GM12878 (cell line): ENCODE results near the gene HCN1.
A peak's percentile ranks its signal among the peaks of the same experiment; 100 is the strongest.

ENCODE experiments used
- BACH1 ChIP-seq: fragments of 450-650 bp; IDR thresholded peaks from 2 replicates; pipeline ENCODE4 v1.6.1; 2017; ENCODE audit warnings: mild to moderate bottlenecking, borderline replicate concordance
- EZH2 ChIP-seq: IDR thresholded peaks from 2 replicates; pipeline ENCODE4 v1.6.1; 2012; ENCODE audit warnings: low read depth, mild to moderate bottlenecking, control low read depth, inconsistent platforms, low read length, borderline replicate concordance; ENCODE audit not compliant: control insufficient read depth
- NRF1 ChIP-seq: conservative IDR thresholded peaks from 2 replicates; pipeline ENCODE4 v1.6.1; 2011; ENCODE audit warnings: mild to moderate bottlenecking, low read depth, low read length, improper control_type of control experiment
- RFX5 ChIP-seq: IDR thresholded peaks from 2 replicates; pipeline ENCODE4 v1.6.1; 2011; ENCODE audit warnings: low read depth, low read length, improper control_type of control experiment
- SMAD1 ChIP-seq: fragments of 450-650 bp; IDR thresholded peaks from 2 replicates; pipeline ENCODE4 v1.6.1; 2018; ENCODE audit warnings: mild to moderate bottlenecking, low read depth; ENCODE audit not compliant: partially characterized antibody
- TF ChIP-seq, protein P1 (sequence below), 3 experiments: IDR thresholded peaks in 2 of 3; conservative IDR thresholded peaks in 1 of 3; 2 replicates each; pipeline ENCODE4 v1.5.1; 2011; ENCODE audit warnings: low read depth in 3 of 3, low read length in 3 of 3, mild to moderate bottlenecking in 3 of 3, control low read depth in 2 of 3, moderate library complexity in 2 of 3, inconsistent platforms in 1 of 3, mixed read lengths in 1 of 3; ENCODE audit not compliant: control insufficient read depth in 2 of 3, insufficient read depth in 1 of 3; ENCODE audit errors: extremely low read depth in 1 of 3
- TF ChIP-seq, protein P2 (sequence below): fragments of 450-650 bp; IDR thresholded peaks from 2 replicates; pipeline ENCODE4 v1.6.1; 2017; ENCODE audit warnings: mild to moderate bottlenecking, moderate library complexity

GRCh38 chr5:45696206-45696836 is at the start of gene HCN1:
- TF ChIP-seq, protein P1, sequence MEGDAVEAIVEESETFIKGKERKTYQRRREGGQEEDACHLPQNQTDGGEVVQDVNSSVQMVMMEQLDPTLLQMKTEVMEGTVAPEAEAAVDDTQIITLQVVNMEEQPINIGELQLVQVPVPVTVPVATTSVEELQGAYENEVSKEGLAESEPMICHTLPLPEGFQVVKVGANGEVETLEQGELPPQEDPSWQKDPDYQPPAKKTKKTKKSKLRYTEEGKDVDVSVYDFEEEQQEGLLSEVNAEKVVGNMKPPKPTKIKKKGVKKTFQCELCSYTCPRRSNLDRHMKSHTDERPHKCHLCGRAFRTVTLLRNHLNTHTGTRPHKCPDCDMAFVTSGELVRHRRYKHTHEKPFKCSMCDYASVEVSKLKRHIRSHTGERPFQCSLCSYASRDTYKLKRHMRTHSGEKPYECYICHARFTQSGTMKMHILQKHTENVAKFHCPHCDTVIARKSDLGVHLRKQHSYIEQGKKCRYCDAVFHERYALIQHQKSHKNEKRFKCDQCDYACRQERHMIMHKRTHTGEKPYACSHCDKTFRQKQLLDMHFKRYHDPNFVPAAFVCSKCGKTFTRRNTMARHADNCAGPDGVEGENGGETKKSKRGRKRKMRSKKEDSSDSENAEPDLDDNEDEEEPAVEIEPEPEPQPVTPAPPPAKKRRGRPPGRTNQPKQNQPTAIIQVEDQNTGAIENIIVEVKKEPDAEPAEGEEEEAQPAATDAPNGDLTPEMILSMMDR (IDR thresholded peaks at IDR 0.05 in 2 of 3, conservative IDR thresholded peaks at IDR 0.05 in 1 of 3; ENCODE audit: control insufficient read depth in 2 of 3, extremely low read depth in 1 of 3, insufficient read depth in 1 of 3, low read depth in 3 of 3, low read length in 3 of 3): peak; percentile 16 to 45 (median 27); a peak in 2 of 6 replicates
- TF ChIP-seq SMAD1: no peak
- TF ChIP-seq NRF1: no peak
- TF ChIP-seq EZH2: no peak
- TF ChIP-seq, protein P2, sequence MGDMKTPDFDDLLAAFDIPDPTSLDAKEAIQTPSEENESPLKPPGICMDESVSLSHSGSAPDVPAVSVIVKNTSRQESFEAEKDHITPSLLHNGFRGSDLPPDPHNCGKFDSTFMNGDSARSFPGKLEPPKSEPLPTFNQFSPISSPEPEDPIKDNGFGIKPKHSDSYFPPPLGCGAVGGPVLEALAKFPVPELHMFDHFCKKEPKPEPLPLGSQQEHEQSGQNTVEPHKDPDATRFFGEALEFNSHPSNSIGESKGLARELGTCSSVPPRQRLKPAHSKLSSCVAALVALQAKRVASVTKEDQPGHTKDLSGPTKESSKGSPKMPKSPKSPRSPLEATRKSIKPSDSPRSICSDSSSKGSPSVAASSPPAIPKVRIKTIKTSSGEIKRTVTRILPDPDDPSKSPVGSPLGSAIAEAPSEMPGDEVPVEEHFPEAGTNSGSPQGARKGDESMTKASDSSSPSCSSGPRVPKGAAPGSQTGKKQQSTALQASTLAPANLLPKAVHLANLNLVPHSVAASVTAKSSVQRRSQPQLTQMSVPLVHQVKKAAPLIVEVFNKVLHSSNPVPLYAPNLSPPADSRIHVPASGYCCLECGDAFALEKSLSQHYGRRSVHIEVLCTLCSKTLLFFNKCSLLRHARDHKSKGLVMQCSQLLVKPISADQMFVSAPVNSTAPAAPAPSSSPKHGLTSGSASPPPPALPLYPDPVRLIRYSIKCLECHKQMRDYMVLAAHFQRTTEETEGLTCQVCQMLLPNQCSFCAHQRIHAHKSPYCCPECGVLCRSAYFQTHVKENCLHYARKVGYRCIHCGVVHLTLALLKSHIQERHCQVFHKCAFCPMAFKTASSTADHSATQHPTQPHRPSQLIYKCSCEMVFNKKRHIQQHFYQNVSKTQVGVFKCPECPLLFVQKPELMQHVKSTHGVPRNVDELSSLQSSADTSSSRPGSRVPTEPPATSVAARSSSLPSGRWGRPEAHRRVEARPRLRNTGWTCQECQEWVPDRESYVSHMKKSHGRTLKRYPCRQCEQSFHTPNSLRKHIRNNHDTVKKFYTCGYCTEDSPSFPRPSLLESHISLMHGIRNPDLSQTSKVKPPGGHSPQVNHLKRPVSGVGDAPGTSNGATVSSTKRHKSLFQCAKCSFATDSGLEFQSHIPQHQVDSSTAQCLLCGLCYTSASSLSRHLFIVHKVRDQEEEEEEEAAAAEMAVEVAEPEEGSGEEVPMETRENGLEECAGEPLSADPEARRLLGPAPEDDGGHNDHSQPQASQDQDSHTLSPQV: no peak
- no peak for TF ChIP-seq BACH1
- no peak for TF ChIP-seq RFX5
